ENCODE data around the gene DUSP5. TPM values are rescaled to one million over a fixed set of nuclear protein-coding genes. Genes with fewer than 3 reads are reported as not detected.
"Not testable (repeated sequence)": the region's sequence is repeated elsewhere in the genome, so short reads cannot be mapped to it uniquely, and the experiment has no call there.

Gene DUSP5
- total and polyA plus RNA-seq, 12 donors = 11.7 to 61.7 (median 17.4) TPM

- H3K9me3 ChIP-seq (replicated peaks in 1 of 3) = no peaks in the 10 kb centered on the region
- H3K27me3 ChIP-seq = no peaks in the 10 kb centered on the region
- DNase-seq = no peak
- intact Hi-C loops (cut with DNase I) = no loop called here
- H3K4me1 ChIP-seq (replicated peaks in 1 of 2) = no peaks in the 10 kb centered on the region
- H3K4me3 ChIP-seq = no peak overlapping the region
- no peak for TF ChIP-seq POLR2A (IDR thresholded peaks at IDR 0.05)
- no peak for TF ChIP-seq CTCF (IDR thresholded peaks at IDR 0.05)
- no peak overlapping the region for H3K27ac ChIP-seq
- 78 to 81% (median 80%) methylated on average over 2 of the region's 2 CpGs for WGBS, 4 donors
- H3K36me3 ChIP-seq (replicated peaks in 1 of 2) = no peaks in the 10 kb centered on the region
Observed at GRCh38 chr10:110531687-110532086, 34.0 kb downstream of the DUSP5 start.

GRCh38 chr10:110532628-110533027 is 34.9 kb downstream of the DUSP5 start:
- DNase-seq = not testable (repeated sequence)
- WGBS, 4 donors = 61 to 76% (median 66%) methylated on average over 4 of the region's 4 CpGs

DNA sequence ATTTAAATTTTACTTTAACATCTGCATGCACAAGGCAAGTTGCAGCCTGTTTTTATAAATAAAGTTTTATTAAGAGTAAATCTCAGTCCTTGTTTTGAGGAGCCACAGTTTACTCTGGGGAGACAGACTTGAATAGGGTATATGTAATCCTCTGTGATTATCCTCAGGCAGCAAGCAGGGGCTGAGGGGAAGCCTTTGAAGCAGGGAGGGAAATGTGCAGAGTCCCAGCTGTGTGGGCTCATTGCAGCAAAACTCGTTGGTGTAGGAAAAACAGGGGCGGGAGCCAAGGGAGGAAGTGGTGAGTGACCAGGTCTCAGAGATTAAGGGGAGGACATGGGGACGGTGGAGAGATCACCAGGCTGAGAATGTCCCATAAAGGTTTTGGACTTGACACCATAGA is 35.4 kb downstream of the DUSP5 start:
- H3K4me3 ChIP-seq = no peak overlapping the region
- intact Hi-C loops (cut with DNase I) = no loop called here
- no peaks in the 10 kb centered on the region for H3K4me1 ChIP-seq (replicated peaks in 1 of 2)
- DNase-seq = no peak
- H3K27ac ChIP-seq = no peak overlapping the region
- TF ChIP-seq POLR2A (IDR thresholded peaks at IDR 0.05) (no peak), CTCF (IDR thresholded peaks at IDR 0.05) (no peak)
- WGBS, 4 donors = 38 to 57% (median 47%) methylated on average over 3 of the region's 3 CpGs
- no peaks in the 10 kb centered on the region for H3K36me3 ChIP-seq (replicated peaks in 1 of 2)
- no peaks in the 10 kb centered on the region for H3K9me3 ChIP-seq (replicated peaks in 1 of 3)
- H3K27me3 ChIP-seq = no peaks in the 10 kb centered on the region

More at GRCh38 chr10:110532628-110533027, 34.9 kb downstream of the DUSP5 start:
- H3K4me3 ChIP-seq; intact Hi-C loops (cut with DNase I); H3K27ac ChIP-seq; H3K9me3 ChIP-seq (replicated peaks in 1 of 3); H3K27me3 ChIP-seq; H3K36me3 ChIP-seq (replicated peaks in 1 of 2); H3K4me1 ChIP-seq (replicated peaks in 1 of 2): not testable (repeated sequence)

DNA sequence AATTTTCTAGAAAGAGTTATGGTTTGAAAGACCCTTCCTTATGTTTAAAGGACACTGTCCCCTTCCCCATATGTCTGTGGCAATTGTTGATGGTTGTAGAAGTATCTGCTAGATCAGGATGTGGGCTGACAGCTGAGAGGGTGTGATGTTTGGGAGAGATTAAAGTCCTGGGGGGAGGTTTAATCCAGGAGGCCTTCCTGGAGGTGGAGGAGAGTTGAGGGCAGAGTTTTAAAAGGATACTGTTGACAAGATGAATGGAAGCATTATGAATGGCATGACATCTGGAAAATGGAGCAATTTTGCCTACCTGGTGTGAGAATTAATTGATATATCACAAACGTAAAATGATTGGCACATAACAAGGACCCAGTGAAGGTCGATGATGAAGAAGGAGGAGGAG is 36.9 kb downstream of the DUSP5 start:
- no peaks in the 10 kb centered on the region for H3K4me1 ChIP-seq (replicated peaks in 1 of 2)
- no peak overlapping the region for H3K4me3 ChIP-seq
- no peak overlapping the region for H3K27ac ChIP-seq
- TF ChIP-seq POLR2A (IDR thresholded peaks at IDR 0.05) = no peak
- no peak for TF ChIP-seq CTCF (IDR thresholded peaks at IDR 0.05)
- no peaks in the 10 kb centered on the region for H3K27me3 ChIP-seq
- DNase-seq = no peak
- 53 to 78% (median 58%) methylated on average over 2 of the region's 2 CpGs for WGBS, 4 donors
- H3K36me3 ChIP-seq (replicated peaks in 1 of 2) = no peaks in the 10 kb centered on the region
- no peaks in the 10 kb centered on the region for H3K9me3 ChIP-seq (replicated peaks in 1 of 3)
- intact Hi-C loops (cut with DNase I) = no loop called here
